Uterus (tissue), 2 donors: ENCODE results near the gene CARNS1.

Experiments
- POLR2A ChIP-seq, 2 donors: fragments of 450-650 bp; IDR thresholded peaks; one replicate each; pipeline ENCODE4 v1.6.1; 2016; ENCODE audit warnings: antibody characterized with exemption in 2 of 2, mild to moderate bottlenecking in 1 of 2, moderate library complexity in 1 of 2
- TF ChIP-seq, protein P1 (sequence below), 4 experiments: fragments of 200-600 bp in 2 of 4; fragments of 450-650 bp in 2 of 4; sonication (generic) in 2 of 4; IDR thresholded peaks; one replicate each; pipeline ENCODE4 v1.5.1; 2016 to 2019; ENCODE audit warnings: antibody characterized with exemption in 4 of 4, mild to moderate bottlenecking in 2 of 4, moderate library complexity in 1 of 4

DNA sequence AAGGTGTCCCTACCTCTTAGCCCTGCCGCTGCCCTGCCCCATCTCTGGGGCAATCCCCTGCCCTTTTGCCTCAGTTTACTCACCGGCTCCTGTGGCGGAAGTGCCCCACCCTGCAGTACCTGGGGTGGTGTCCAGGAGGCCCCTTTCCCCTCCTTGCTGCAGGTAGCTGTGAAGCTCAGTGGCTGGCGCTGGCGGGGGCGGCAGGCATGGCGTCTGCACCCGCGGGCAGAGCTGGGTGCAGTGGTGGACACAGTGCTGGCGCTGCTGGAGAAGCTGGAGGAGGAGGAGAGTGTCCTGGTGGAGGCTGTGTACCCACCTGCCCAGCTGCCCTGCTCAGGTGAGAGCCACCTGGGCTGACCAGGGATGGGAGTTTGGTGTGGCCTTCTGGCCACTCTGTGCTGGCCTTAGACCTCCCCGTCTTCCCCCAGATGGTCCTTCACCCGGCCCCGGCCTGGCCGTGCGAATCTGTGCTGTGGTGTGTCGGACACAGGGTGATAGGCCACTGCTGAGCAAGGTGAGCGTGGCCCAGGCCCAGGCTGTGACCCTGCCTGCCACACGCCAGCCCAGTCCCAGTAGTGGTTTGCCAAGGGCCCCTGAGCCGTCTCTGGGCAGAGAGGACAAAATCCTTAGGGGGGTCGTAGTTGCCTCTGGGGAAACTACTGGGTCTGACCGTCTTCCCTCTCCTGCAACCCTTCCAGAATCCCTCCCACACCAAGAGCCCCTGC is 4.0 kb downstream of the CARNS1 start:
- TF ChIP-seq, protein P1, sequence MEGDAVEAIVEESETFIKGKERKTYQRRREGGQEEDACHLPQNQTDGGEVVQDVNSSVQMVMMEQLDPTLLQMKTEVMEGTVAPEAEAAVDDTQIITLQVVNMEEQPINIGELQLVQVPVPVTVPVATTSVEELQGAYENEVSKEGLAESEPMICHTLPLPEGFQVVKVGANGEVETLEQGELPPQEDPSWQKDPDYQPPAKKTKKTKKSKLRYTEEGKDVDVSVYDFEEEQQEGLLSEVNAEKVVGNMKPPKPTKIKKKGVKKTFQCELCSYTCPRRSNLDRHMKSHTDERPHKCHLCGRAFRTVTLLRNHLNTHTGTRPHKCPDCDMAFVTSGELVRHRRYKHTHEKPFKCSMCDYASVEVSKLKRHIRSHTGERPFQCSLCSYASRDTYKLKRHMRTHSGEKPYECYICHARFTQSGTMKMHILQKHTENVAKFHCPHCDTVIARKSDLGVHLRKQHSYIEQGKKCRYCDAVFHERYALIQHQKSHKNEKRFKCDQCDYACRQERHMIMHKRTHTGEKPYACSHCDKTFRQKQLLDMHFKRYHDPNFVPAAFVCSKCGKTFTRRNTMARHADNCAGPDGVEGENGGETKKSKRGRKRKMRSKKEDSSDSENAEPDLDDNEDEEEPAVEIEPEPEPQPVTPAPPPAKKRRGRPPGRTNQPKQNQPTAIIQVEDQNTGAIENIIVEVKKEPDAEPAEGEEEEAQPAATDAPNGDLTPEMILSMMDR (IDR thresholded peaks at IDR 0.05) = no peak
- TF ChIP-seq POLR2A (IDR thresholded peaks at IDR 0.05) = no peak
